NCI-H82 treated with DMSO at 0.1 percent for 48 hours (cell line): ENCODE data around the gene C12orf43.
A peak's percentile ranks its signal among the peaks of the same experiment; 100 is the strongest.
"Not testable (repeated sequence)": the region's sequence is repeated elsewhere in the genome, so short reads cannot be mapped to it uniquely, and the experiment has no call there.

Experiments
- DNase-seq: peaks from one replicate; lab custom pipeline; 2025; ENCODE audit not compliant: unreplicated experiment; lab: John Stamatoyannopoulos, UW

Gene C12orf43, protein sequence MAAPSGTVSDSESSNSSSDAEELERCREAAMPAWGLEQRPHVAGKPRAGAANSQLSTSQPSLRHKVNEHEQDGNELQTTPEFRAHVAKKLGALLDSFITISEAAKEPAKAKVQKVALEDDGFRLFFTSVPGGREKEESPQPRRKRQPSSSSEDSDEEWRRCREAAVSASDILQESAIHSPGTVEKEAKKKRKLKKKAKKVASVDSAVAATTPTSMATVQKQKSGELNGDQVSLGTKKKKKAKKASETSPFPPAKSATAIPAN

DNA sequence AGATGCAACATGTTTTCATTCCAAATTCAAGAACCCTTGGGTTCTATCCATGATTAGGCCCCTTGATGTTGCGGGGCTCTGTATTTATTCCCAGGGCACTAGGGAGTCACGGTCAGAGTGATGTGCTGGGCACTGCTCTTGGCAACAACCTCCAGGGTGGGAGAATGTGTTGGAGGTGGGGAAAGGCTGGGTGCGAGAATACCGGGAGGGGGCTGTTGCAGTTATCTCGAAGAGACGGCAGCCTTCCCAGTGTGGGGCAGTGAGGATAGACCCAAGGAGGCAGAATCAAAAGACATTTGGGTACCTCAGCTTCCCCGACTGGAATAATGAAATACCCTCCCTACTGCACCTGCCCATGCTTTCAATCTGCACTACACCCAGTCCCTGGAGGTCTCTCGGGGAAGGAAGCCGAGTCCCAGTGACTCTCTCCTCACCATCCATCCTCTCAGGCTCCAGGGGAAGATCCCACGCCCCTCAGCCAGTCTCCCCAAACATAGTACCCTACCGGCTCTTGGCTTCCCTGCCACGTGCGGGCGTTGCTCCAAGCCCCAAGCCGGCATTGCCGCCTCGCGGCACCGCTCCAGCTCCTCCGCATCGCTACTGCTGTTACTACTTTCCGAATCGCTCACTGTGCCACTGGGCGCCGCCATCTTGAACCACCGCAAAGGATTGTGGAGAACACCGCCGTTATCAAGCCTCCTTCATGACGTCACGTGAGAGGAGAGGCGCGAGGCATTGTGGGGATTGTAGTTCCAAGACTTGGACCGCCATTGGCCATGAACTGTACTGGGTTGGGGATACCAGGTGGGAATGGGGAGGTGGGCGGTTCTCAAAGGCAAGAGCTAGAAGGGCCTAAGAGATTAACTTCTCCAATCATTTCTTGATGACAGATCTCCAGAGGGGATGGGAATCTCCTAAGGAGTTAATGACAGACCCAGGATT, at the start of gene C12orf43:
Gene C12orf43, minus strand, starts transcription at position 663 of the 942 bp plus-strand sequence. Its CDS starts 13 bp downstream, at position 650.
- peak; percentile 73 for DNase-seq

DNA sequence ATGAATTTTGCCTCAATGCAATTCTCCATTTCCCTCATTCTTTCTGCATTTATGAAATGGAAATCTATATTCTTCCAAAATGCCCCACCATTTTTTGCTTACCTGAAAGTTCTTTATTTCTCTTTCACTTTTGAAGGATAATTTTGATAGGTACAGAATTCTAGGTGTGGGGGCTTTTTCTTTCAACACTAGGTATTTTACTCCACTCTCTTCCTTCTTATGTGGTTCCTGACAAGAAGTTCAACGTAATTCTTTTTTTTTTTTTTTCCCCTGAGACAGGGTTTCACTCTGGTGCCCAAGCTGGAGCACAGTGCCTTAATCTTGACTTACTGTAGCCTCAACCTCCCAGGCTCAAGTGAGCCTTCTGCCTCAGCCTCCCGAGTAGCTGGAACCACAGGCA, 49.1 kb upstream of the C12orf43 start:
- DNase-seq, result no peak

DNA sequence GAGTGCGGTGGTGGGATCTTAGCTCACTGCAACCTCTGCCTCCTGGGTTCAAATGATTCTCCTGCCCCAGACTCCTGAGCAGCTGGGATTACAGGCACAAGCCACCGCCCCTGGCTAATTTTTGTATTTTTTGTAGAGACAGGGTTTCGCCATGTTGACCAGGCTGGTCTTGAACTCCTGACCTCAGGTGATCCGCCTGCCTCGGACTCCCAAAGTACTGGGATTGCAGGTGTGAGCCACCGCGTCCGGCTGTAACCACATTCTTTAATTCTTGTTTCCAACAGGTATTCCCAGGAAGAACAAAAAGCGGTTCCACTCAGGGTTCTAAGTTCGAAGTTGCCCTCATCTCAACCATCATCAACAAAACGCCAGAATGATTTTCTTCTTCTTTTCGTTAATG, 48.3 kb upstream of the C12orf43 start:
- not testable (repeated sequence) for DNase-seq

DNA sequence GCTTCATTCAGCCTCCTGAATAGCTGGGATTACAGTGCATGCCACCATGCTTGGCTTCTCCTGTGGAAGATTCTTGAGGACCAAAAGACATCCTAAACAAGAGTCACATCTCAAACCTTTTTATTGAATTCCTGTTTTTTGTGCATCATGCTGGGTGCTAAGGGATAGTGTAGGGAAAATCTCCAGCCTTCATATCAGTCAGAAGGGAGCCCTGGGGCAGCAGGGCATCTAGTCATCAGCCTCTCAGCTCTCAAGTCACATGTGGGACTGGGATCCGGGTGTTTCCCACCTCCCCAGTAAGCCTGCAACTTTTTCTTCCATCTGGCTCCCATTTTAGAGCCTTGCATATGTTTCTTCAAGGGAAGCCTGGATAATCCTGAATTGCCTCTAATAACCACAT, 47.8 kb upstream of the C12orf43 start:
- DNase-seq, result no peak

DNA sequence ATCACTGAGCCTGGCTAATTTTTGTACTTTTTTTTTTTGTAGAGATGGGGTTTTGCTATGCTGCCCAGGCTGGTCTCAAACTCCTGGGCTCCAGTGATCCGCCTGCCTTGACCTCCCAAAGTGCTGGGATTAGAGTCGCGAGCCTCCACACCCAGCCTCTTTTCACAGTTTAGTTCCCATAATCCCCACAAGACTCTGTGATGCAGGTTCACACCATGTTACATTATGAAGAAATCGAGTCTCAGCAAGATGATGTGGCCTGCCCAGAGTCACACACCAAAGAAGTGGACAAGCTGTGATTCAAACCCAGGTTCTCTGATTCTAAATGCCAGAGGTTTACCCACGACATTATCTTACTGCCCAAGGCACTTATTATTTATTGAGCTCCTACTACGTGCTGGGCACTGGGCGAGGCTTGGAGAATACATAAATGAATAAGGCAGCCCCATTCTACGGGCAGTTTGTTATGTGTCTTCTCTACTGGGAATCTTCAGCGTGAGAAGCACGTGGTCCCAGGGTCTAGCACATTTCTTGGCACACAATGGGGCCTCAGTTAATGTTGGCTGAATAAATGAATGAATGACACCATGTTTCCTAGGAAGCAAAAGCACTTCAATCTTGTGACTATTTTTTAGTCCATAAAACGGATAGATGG, 46.2 kb upstream of the C12orf43 start:
- DNase-seq, result no peak

DNA sequence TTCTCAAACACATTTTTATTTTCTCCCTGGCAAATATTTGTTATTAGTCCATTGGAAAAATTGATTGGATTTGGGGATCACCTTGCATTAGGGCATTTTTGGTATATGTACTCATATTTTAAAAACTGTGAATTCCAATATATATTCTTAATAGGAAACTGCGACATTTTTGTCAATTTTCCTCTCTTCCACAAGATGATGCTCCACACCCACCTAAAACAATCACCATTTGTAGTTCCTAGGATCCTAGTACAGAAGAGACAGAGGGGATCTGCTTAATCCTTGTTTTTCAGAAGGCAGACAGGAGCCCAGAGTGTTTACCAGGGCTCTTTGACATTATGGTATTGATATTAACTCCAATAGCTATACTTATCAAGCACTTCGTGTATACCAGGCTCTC, 45.5 kb upstream of the C12orf43 start:
- no peak for DNase-seq

DNA sequence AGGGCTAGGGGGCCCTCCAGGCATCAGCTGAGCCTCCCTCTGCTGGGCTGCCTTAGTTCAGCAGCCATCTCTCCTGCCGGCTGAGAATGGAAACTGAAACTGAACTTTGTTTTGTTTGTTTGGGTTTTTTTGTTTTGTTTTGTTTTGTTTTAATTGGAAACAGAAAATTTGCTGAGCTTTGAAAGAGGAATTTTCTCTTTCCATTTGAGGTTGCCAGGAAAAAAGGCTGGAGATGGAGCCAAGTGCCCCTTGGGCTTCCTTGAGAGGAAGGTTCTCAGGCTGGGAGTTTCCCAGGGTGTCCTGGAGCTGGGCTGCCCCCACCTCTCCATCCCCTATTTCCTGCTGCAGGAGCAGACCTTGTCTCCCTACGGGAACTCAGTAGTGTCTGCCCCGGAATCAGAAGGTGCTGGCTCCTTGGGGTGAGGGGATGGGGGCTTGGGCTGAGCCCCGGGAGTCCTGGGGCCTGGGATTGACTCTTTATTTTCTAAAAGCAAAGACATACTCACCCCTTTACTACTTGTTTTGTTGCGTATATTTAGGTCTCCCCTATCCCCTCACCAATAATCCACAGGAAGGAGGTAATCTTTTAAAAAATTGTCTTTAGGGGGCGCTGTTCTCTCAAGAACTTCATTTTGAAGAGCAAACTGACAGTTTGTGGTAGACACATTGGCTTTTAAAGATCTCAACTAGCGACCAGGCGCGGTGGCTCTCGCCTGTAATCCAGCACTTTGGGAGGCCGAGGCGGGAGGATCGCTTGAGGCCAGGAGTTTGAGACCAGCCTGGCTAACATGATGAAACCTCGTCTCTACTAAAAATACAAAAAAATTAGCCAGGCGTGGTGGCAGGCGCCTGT, 44.1 kb upstream of the C12orf43 start:
- peak; percentile 23 for DNase-seq

DNA sequence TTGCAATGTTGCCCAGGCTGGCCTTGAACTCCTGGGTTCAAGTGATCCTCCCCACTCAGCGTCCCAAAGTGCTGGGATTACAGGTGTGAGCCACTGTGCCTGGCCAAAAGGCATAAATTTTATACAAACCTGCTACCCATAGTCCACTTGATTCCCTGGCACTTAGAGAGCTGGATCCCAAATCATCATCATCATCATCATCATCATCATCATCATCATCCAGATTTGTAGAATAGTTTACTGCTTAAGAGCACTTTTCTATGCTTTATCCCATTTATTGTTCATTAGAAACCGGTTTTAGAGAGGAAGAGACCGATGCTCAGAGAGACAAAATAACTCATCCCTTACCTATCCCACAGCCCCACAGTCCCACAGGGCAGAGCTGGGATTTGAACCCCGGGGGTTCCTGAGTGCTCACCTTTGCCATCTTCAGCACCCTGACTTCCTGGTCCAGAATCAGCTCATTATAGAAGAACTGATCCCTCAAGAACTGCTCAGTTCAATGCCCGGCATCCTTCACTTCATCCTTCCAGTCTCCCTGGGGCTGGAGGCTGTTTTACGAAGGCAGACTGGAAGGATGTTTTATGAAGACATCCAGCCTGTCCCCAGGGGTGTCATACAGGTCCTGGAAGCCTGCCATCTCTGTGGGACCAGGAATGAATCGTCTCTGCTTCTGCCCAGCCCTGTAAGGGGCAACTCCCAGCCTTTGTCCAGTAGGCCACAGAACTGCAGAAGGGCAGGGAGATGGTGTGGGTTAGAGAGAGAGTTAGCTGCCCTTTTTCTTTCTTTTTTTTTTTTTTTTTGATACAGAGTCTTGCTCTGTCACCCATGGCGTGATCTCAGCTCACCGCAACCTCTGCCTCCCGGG, 43.0 kb upstream of the C12orf43 start:
- no peak for DNase-seq

DNA sequence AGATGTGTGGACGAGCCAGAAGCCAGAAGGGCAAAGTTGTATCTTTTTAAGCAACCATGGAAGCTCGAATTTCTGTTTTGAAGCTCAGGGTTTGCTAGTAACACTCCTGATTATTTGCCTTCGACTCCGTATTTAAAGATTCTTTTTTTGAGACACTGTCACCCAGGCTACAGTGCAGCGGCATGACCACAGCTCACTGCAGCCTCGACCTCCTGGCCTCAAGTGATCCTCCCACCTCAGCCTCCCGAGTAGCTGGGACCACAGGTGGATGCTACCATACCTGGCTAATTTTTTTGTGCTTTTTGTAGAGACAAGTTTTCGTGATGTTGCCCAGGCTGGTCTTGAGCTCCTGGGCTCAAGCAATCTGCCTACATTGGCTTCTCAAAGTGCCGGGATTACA, 41.5 kb upstream of the C12orf43 start:
- no peak for DNase-seq

DNA sequence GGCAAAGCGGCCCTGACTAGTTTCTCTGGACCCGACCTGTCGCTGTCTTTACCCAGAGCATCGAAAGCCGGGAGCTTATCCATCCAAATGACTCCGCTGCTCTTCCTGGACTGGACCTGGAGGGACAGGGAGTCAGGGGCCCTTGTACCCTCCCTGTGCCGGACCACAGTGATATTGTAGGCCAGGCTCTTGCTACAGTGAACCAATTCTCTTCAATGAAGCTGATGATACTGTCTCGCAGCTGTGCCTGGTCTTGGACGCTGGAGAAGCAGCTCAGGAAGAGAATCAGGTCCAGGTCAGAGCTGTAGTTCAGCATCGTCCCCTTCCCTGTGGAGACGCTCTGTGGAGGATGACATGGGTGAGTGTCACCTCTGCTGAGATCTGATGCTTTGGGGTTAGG, 37.4 kb upstream of the C12orf43 start:
- DNase-seq, result no peak

DNA sequence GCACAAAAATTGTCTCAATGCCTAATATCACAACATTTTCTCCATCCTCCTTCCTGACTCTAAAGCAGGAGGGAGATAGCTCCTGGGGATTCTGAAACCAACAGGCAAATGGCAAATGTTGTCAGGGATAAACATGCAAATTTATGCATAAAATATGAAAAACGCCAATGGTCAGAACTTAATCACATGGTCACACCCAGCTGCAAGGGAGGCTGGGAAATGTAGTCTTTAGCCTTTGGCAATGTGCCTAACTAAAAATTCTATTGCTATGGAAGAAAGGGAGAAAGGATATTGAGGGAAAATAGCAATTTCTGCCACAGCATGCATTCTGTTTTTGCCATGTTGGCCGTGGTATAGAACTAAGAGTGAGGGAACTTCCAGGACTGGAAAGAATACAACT, 34.4 kb upstream of the C12orf43 start:
- DNase-seq, result no peak

DNA sequence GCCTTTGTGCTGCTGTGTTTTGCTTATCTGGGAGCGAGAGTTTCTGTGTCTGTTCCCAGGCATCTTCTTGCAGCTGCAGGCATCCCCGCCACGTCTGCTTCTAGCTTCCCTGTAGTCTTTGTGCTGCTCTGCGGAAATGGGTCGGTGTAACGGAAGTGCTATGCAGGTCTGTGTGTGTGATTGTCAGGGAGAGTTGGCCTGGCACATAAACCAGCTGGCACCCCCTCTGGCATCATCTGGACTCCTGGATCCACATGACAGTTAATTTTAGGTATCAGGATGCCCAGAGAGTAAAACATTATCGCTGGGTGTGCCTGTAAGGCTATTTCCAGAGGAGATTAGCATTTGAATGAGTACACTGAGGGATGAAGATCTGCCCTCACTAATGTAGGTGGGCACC, 32.2 kb upstream of the C12orf43 start:
- DNase-seq, result no peak

DNA sequence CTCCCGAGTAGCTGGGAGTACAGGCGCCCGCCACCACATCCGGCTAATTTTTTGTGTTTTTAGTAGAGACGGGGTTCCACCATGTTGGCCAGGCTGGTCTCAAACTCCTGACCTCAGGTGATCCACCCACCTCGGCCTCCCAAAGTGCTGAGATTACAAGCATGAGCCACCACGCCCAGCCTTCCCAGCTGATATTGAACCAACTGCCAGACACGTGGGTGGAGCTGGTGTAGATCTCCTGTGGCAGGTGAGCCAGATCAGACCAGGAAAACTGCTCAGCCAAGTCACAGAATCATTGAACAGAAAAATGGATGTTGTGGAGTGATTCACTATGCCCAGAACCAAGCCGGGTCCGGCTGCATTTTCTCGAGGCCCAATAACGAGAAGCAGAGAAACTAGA, 31.1 kb upstream of the C12orf43 start:
- not testable (repeated sequence) for DNase-seq

DNA sequence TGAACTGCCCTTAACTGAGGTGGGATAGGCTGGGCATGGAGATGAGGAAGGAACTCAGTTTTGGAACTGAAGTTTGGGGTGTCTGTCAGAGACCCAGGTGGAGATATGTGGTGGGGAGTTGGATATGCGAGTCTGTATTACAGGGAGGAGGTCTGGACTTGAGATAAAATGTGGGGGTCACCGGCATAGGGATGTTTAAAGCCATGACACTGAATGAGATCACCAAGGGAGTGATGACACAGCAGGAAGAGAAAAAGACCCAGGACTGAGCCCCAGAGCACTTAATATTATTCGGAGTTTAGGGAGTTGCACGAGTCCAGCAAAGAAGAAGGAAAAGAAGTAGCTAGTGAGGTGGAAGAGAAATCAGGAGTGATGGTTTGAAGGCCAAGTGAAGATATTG, 26.8 kb upstream of the C12orf43 start:
- no peak for DNase-seq

DNA sequence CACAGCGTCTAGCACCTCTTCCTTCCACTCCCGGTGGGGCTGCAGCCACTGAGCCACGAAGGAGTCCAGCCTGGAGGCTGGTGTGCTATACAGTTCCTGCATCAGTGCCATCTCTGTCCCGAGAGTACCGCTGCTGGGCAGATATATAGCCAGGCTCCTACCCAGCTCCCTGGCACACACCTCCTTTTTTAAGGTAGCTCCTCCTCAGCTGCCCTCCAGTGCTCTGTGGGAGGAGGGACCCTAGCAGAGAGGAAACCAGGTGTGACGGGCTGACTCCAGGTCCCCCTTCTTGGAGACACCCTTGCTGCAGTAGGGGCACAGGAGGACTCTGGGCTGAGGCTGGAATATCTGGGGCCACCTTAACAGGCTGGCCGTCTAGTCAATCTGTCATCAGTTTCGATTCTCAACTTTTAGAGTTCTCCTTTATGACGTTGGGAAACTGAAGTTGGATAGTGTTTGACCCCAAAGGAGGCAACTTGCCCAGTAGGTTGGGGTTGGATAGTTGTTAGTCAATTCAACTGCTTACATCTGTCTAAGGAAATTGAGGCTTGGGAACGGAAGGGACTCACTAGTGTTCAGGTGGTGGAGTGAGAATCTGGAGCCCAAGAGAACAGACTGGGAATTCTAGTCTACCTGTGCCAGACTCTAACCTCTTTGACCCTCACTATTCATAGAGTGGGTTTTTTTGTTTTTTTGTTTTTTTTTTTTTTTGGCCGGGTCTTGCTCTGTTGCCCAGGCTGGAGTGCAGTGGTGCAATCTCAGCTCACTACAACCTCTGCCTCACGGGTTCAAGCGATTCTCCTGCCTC, 22.8 kb upstream of the C12orf43 start, which contains the start of gene OASL:
Gene OASL, minus strand, starts transcription at position 386 of the 808 bp plus-strand sequence. Its CDS starts 275 bp downstream, at position 111.
- no peak for DNase-seq

DNA sequence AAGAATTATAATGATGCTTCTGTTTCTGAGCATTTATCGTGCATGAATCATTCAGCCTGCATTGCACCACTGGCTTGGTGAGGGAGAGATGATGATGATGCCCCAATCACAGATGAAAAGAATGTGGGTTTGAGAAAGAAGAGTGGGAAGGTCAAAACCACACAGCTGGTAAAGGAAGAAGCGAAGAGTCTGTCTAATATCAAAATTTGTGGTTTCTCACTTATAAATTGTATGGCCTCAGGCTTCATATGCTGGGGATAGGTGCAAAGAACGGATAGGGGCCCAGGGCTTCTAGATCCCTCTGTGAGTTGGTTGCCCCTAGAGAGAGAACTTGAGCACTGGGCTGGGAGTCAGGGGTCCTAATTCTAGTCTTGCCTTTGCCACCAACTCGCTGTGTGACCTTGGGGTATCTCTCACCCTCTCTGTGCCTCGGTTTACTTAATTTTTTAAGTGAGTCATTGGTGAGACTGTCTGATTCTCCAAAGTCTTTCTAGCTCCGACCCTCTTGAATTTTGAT, 20.6 kb upstream of the C12orf43 start:
- no peak for DNase-seq

DNA sequence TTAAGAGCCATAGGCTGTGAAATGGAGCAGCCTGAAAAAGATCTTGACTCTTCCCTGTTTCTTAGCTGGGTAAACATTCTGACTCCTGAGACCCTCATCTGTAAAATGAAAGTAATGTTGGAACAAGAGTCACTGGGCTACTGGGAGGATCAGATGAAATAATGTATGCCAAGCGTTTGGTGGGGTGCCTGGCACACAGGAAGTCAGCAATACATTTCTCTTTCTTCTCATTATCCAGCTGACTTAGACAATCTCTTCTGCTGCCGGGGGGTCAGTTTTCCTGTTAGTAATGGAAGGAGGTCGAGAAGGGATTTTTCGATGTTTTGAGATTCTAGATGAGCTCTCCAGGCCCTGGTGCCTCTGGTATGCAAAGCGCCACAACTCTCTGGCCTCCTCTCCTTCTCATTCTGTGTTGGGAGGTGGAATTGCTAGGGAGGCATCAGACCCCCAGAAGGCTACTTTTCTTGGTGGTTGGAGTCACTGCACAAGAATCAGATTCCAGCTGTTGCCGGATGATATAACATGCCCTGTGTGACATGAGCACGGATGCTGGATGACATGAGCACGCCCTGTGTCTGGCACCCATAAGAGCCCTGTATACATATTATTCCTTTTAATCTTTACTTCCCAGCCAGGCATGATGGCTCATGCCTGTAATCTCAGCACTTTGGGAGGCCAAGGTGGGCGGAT, 18.5 kb upstream of the C12orf43 start:
- no peak for DNase-seq
